K562 (cell line): ENCODE data around the gene ZNF484. TPM values are rescaled to one million over a fixed set of nuclear protein-coding genes. Genes with fewer than 3 reads are reported as not detected.

Source experiments
- ATAC-seq: fragments of 200-7000 bp; cut with Tn5 transposase; 3 replicates; pipeline ENCODE4 v1.9.1; 2020; ENCODE audit warnings: moderate library complexity
- BruUV-seq: library from RNA; stranded (reverse); fragments of 400-500 nt; replicated peaks from 2 replicates; lab custom pipeline; 2021; lab: Mats Ljungman, UMichigan
- CTCF ChIA-PET: fragments of 300-600 bp; formaldehyde crosslinking; extraction: SDS; loops from one replicate; lab custom pipeline; 2021; ENCODE audit warnings: low intra/inter-chr PET ratio; lab: Yijun Ruan, JAX
- POLR2A ChIA-PET: fragments of 300-600, 350-650 bp; sonication (Branson Sonifier 250); formaldehyde crosslinking; extraction: SDS; loops from one replicate; lab custom pipeline; 2021; ENCODE audit warnings: antibody characterized with exemption, inconsistent platforms; lab: Yijun Ruan, JAX
- DNase-seq, 4 experiments: peaks; one replicate each; pipeline versions ENCODE4 v3.0.0 to v3.0.0-alpha.2; 2011 to 2018; ENCODE audit warnings: low spot score in 3 of 4, mixed read lengths in 3 of 4; ENCODE audit errors: extremely low read depth in 1 of 4
- FAIRE-seq: peaks from 2 replicates; lab custom pipeline; 2011; peaks lifted over from hg19 to GRCh38; lab: Jason Lieb, UNC
- H2AFZ ChIP-seq: 2 replicates; pipeline ENCODE4 v1.6.0; 2011; ENCODE audit warnings: low read depth, low read length, control low read depth, inconsistent platforms
- H3K27ac ChIP-seq: fragments of 200-600 bp; 3 replicates; pipeline ENCODE4 v1.8.0; 2011; ENCODE audit warnings: low read depth, mild to moderate bottlenecking, control low read depth, inconsistent platforms, low read length, moderate library complexity, mixed read lengths; ENCODE audit errors: extremely low read depth
- H3K27me3 ChIP-seq, 2 experiments: fragments of 300-600 bp in 1 of 2; 2 replicates in 1 of 2; 3 replicates in 1 of 2; pipeline versions ENCODE4 v1.6.0 to v1.8.0; 2011; ENCODE audit warnings: inconsistent platforms in 2 of 2, low read length in 2 of 2, mild to moderate bottlenecking in 1 of 2, mixed read lengths in 1 of 2, moderate library complexity in 1 of 2; ENCODE audit not compliant: control insufficient read depth in 2 of 2, insufficient read depth in 2 of 2
- H3K36me3 ChIP-seq: fragments of 300-600 bp; 3 replicates; pipeline ENCODE4 v1.8.0; 2011; ENCODE audit warnings: mild to moderate bottlenecking, low read length, inconsistent platforms; ENCODE audit not compliant: control insufficient read depth, insufficient read depth
- H3K4me1 ChIP-seq, 2 experiments: fragments of 200-600 bp in 1 of 2; replicated peaks in 1 of 2; 2 replicates in 1 of 2; 3 replicates in 1 of 2; pipeline versions ENCODE4 v1.5.1 to v1.8.0; 2011; ENCODE audit warnings: inconsistent platforms in 2 of 2, low read length in 2 of 2, mild to moderate bottlenecking in 1 of 2, mixed read lengths in 1 of 2, moderate library complexity in 1 of 2; ENCODE audit not compliant: control insufficient read depth in 2 of 2, insufficient read depth in 2 of 2
- H3K4me2 ChIP-seq: 2 replicates; pipeline ENCODE4 v1.6.1; 2011; ENCODE audit warnings: low read length, control low read depth, inconsistent platforms, mixed read lengths; ENCODE audit not compliant: insufficient read depth
- H3K4me3 ChIP-seq: fragments of 200-600 bp; sonication (generic), shearing (Covaris generic); 2 replicates; pipeline ENCODE4 v1.5.1; 2016; ENCODE audit warnings: control low read depth, inconsistent platforms
- H3K79me2 ChIP-seq: fragments of 200-600 bp; 3 replicates; pipeline ENCODE4 v1.8.0; 2011; ENCODE audit warnings: low read length, inconsistent platforms; ENCODE audit not compliant: control insufficient read depth, insufficient read depth
- H3K9ac ChIP-seq, 2 experiments: 2 replicates each; pipeline versions ENCODE4 v1.6.0 to v1.6.1; 2011; ENCODE audit warnings: low read depth in 2 of 2, low read length in 2 of 2, control low read depth in 1 of 2, inconsistent platforms in 1 of 2, mild to moderate bottlenecking in 1 of 2, mixed read lengths in 1 of 2; ENCODE audit not compliant: insufficient read depth in 1 of 2
- H3K9me1 ChIP-seq: one replicate; pipeline ENCODE4 v1.6.0; 2011; ENCODE audit warnings: inconsistent platforms, mild to moderate bottlenecking, low read length, moderate library complexity; ENCODE audit not compliant: control insufficient read depth, insufficient read depth
- H3K9me3 ChIP-seq: replicated peaks from 2 replicates; pipeline ENCODE4 v1.5.1; 2011; ENCODE audit warnings: low read depth, low read length, inconsistent platforms; ENCODE audit not compliant: control insufficient read depth, insufficient read depth
- H4K20me1 ChIP-seq: replicated peaks from 2 replicates; pipeline ENCODE4 v1.6.1; 2011; ENCODE audit warnings: low read length, inconsistent platforms, mixed read lengths; ENCODE audit not compliant: control insufficient read depth, insufficient read depth
- DPF2 ChIP-seq: fragments of 450-650 bp; IDR thresholded peaks from 2 replicates; pipeline ENCODE4 v1.6.1; 2016
- HDAC1 ChIP-seq, 2 experiments: fragments of 450-650 bp; IDR thresholded peaks; 2 replicates each; pipeline ENCODE4 v1.6.1; 2016 to 2017; ENCODE audit warnings: inconsistent platforms in 1 of 2, mild to moderate bottlenecking in 1 of 2, moderate library complexity in 1 of 2
- HIVEP1 ChIP-seq: fragments of 250-450 bp; sonication (Bioruptor Pico); IDR thresholded peaks from 2 replicates; pipeline ENCODE4 v1.4.0; 2020; ENCODE audit warnings: mild to moderate bottlenecking
- LEF1 ChIP-seq: fragments of 450-650 bp; IDR thresholded peaks from 2 replicates; pipeline ENCODE4 v1.6.1; 2016; ENCODE audit warnings: mild to moderate bottlenecking
- PHB2 ChIP-seq: fragments of 450-650 bp; IDR thresholded peaks from 2 replicates; pipeline ENCODE4 v1.6.1; 2017; ENCODE audit warnings: low read depth
- RHOXF2B ChIP-seq: fragments of 250-450 bp; sonication (Bioruptor Pico); conservative IDR thresholded peaks from 2 replicates; pipeline ENCODE4 v1.5.1; 2021
- TAF7 ChIP-seq: fragments of 450-650 bp; IDR thresholded peaks from 2 replicates; pipeline ENCODE4 v1.6.1; 2016; ENCODE audit warnings: missing genetic modification characterization, missing compliant biosample characterization
- XRCC5 ChIP-seq: fragments of 200-400 bp; formaldehyde crosslinking; IDR thresholded peaks from 2 replicates; pipeline ENCODE4 v1.6.1; 2017; ENCODE audit warnings: low read depth, mild to moderate bottlenecking, low read length
- ZBTB7A ChIP-seq: IDR thresholded peaks from 2 replicates; pipeline ENCODE4 v1.6.1; 2011; ENCODE audit warnings: low read depth, mild to moderate bottlenecking, low read length, moderate library complexity, borderline replicate concordance; ENCODE audit not compliant: control insufficient read depth
- ZNF561 ChIP-seq: fragments of 450-650 bp; formaldehyde crosslinking; conservative IDR thresholded peaks from 2 replicates; pipeline ENCODE4 v1.4.0; 2020; ENCODE audit warnings: mild to moderate bottlenecking, moderate library complexity
- WGBS: fragments of 100-300 bp; shearing (Covaris generic); methylation state at CpG from one replicate; pipeline ENCODE4 v1.1.6; 2016; ENCODE audit warnings: low coverage, mixed read lengths; ENCODE audit not compliant: insufficient coverage; ENCODE audit errors: missing lambda C conversion rate; 5-methylcytosine and 5-hydroxymethylcytosine counted together
- in situ Hi-C: fragments of 300-500 bp; cut with MboI; formaldehyde crosslinking; loops from 4 replicates; pipeline ENCODE4 v1.15.0; 2018; ENCODE audit warnings: inconsistent platforms, mixed read lengths
- intact Hi-C: fragments of 100-400 bp; cut with micrococcal nuclease; formaldehyde crosslinking; loops from 2 replicates; pipeline ENCODE4 v1.14.2; 2022
- polyA plus RNA-seq, 8 experiments: library from polyadenylated mRNA; depleted of rRNA in 4 of 8; stranded (reverse) in 5 of 8; unstranded in 3 of 8; fragments of >200 nt; fragmentation: Nextera tagmentation in 2 of 8; fragmentation: Illumina TruSeq in 1 of 8; extraction: Ambion mirVana in 2 of 8; extraction: Trizol in 1 of 8; gene quantifications; 2 replicates each; pipeline versions ENCODE4 v1.2.1 to v1.2.3, GENCODE V29; 2011 to 2014; ENCODE audit warnings: inconsistent platforms in 1 of 8, missing spikeins in 1 of 8
- total RNA-seq, 7 experiments: library from RNA; depleted of rRNA in 6 of 7; stranded (reverse); fragments of >200 nt in 6 of 7; fragmentation: Illumina TruSeq in 2 of 7; extraction: Trizol in 2 of 7; gene quantifications; 2 replicates each; pipeline versions ENCODE4 v1.2.1 to v1.2.3, GENCODE V29; 2011 to 2021; ENCODE audit warnings: low replicate concordance in 1 of 7
- TF ChIP-seq, protein P1 (sequence below), 2 experiments: fragments of 450-650 bp; formaldehyde crosslinking in 1 of 2; IDR thresholded peaks; 2 replicates each; pipeline versions ENCODE4 v1.4.0 to v1.6.1; 2014 to 2020; ENCODE audit warnings: mild to moderate bottlenecking in 2 of 2, borderline replicate concordance in 1 of 2, low read depth in 1 of 2
- TF ChIP-seq, protein P2 (sequence below): fragments of 450-650 bp; IDR thresholded peaks from 2 replicates; pipeline ENCODE4 v1.7.1; 2018; ENCODE audit warnings: mild to moderate bottlenecking, low read depth; ENCODE audit not compliant: partially characterized antibody

ZNF484 gene
- total and polyA plus RNA-seq, 9 of the 15 experiments (the other 6 are each of a cell fraction or from before 2014, with no cell fraction given) = 1.1 to 5.8 (median 2.5) TPM

DNA sequence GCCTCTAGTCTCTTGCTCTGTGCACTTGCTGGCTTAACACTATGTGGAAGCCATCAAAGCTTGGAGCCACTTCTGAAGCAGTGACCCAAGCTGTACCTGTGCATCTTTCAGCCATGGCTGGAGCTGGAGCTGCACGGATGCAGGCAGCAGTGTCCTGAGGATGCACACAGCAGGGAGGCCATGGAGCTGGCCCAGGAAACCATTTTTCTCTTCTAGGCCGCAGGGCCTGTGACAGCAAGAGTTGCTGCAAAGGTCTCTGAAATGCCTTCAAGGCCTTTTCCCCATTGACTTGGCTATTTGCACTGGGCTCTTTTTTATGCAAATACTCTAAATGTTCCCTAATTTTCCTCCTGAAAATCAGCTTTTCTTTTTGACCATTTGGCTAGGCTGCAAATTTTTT is 12.9 kb upstream of the ZNF484 start:
- Histone ChIP-seq H3K27ac (no peak overlapping the region), H4K20me1 (no peaks in the 10 kb centered on the region), H3K4me1 (no peaks in the 10 kb centered on the region; a peak in 1 of 5 replicates), H3K4me2 (no peak overlapping the region), H3K9ac (no peak overlapping the region), H3K9me3 (no peaks in the 10 kb centered on the region), H3K27me3 (peaks cover 10 to 36% of the 10 kb centered on the region in 2 experiments; a peak in 4 of 5 replicates), H3K36me3 (no peaks in the 10 kb centered on the region), H2AFZ (no peak overlapping the region), H3K79me2 (no peaks in the 10 kb centered on the region), H3K9me1 (no peaks in the 10 kb centered on the region), H3K4me3 (no peak overlapping the region)
- 4% methylated on average over 2 of the region's 2 CpGs for WGBS
- ATAC-seq (no peak), DNase-seq (no peak), FAIRE-seq (no peak)
- intact Hi-C loops = no loop called here
- CTCF ChIA-PET = no interaction called here
- BruUV-seq = no TSS peak
- in situ Hi-C loops = no loop called here
- POLR2A ChIA-PET = no interaction called here
- TF ChIP-seq ZNF561 = no peak
- TF ChIP-seq TAF7 (tag) = no peak
- no peak for TF ChIP-seq DPF2
- no peak for TF ChIP-seq HDAC1 (IDR thresholded peaks at IDR 0.05)
- no peak for TF ChIP-seq XRCC5
- TF ChIP-seq RHOXF2B (CRISPR knock-in tag) = no peak
- no peak for TF ChIP-seq HIVEP1 (CRISPR knock-in tag)
- TF ChIP-seq LEF1 = no peak
- TF ChIP-seq ZBTB7A = no peak
- TF ChIP-seq, protein P1, sequence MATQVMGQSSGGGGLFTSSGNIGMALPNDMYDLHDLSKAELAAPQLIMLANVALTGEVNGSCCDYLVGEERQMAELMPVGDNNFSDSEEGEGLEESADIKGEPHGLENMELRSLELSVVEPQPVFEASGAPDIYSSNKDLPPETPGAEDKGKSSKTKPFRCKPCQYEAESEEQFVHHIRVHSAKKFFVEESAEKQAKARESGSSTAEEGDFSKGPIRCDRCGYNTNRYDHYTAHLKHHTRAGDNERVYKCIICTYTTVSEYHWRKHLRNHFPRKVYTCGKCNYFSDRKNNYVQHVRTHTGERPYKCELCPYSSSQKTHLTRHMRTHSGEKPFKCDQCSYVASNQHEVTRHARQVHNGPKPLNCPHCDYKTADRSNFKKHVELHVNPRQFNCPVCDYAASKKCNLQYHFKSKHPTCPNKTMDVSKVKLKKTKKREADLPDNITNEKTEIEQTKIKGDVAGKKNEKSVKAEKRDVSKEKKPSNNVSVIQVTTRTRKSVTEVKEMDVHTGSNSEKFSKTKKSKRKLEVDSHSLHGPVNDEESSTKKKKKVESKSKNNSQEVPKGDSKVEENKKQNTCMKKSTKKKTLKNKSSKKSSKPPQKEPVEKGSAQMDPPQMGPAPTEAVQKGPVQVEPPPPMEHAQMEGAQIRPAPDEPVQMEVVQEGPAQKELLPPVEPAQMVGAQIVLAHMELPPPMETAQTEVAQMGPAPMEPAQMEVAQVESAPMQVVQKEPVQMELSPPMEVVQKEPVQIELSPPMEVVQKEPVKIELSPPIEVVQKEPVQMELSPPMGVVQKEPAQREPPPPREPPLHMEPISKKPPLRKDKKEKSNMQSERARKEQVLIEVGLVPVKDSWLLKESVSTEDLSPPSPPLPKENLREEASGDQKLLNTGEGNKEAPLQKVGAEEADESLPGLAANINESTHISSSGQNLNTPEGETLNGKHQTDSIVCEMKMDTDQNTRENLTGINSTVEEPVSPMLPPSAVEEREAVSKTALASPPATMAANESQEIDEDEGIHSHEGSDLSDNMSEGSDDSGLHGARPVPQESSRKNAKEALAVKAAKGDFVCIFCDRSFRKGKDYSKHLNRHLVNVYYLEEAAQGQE (IDR thresholded peaks at IDR 0.05; ENCODE audit: borderline replicate concordance) = no peak
- TF ChIP-seq, protein P1 (CRISPR knock-in tag; IDR thresholded peaks at IDR 0.05; ENCODE audit: low read depth) = no peak
- TF ChIP-seq, protein P2, sequence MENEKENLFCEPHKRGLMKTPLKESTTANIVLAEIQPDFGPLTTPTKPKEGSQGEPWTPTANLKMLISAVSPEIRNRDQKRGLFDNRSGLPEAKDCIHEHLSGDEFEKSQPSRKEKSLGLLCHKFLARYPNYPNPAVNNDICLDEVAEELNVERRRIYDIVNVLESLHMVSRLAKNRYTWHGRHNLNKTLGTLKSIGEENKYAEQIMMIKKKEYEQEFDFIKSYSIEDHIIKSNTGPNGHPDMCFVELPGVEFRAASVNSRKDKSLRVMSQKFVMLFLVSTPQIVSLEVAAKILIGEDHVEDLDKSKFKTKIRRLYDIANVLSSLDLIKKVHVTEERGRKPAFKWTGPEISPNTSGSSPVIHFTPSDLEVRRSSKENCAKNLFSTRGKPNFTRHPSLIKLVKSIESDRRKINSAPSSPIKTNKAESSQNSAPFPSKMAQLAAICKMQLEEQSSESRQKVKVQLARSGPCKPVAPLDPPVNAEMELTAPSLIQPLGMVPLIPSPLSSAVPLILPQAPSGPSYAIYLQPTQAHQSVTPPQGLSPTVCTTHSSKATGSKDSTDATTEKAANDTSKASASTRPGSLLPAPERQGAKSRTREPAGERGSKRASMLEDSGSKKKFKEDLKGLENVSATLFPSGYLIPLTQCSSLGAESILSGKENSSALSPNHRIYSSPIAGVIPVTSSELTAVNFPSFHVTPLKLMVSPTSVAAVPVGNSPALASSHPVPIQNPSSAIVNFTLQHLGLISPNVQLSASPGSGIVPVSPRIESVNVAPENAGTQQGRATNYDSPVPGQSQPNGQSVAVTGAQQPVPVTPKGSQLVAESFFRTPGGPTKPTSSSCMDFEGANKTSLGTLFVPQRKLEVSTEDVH = no peak
- no peak for TF ChIP-seq PHB2
